ENCODE results near the gene RHOG. TPM values are rescaled to one million over a fixed set of nuclear protein-coding genes. Genes with fewer than 3 reads are reported as not detected.

Gene RHOG
- total RNA-seq, 1 donor from 2014 or later = 6.6 TPM

DNA sequence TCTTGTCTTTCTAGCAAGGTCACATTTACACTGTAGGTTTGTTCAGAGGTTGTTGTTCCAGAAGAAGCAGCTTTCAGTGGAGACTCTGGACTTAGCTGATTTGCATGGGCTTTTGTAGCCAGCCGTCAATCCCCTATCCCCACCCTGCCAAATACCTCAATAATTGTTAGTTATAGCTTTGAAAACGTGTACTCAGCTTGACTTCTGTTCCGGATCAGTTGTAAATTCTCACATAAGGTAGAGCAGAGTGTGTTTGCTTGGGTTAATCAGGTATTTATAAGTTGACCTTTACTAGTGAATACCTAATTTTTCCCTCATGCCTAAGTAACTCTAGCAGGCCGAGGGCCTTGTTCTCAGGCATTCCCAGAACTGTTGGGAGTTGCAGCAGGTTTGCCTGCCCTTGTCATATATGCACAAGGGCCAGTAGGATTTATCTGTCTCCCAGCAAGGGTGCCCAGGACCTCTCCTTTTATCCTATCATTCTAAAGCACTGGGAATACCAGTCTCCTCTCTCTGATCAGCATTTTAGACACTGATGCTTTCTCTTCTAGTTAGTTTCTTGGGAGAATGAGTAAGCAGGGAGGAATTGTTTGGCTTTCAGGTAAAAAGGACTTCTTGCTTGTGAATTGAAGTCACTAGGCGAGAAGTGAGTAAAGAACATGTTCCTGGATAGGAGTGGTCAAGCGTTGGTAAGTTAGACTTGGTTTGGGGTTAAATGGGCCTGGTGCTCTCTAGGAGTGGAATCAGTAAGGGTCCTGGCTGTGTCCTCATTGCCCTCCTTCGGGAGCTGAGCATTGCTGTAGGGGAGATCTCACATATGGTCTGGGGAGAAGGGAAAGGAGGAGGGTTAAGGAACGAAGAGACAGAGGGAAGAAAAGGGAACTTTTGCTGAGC, 36.9 kb upstream of the RHOG start:
- no peak for DNase-seq
- no peak overlapping the region for H3K27ac Mint-ChIP-seq (ENCODE audit: unreplicated experiment)
- TF ChIP-seq, protein P1, sequence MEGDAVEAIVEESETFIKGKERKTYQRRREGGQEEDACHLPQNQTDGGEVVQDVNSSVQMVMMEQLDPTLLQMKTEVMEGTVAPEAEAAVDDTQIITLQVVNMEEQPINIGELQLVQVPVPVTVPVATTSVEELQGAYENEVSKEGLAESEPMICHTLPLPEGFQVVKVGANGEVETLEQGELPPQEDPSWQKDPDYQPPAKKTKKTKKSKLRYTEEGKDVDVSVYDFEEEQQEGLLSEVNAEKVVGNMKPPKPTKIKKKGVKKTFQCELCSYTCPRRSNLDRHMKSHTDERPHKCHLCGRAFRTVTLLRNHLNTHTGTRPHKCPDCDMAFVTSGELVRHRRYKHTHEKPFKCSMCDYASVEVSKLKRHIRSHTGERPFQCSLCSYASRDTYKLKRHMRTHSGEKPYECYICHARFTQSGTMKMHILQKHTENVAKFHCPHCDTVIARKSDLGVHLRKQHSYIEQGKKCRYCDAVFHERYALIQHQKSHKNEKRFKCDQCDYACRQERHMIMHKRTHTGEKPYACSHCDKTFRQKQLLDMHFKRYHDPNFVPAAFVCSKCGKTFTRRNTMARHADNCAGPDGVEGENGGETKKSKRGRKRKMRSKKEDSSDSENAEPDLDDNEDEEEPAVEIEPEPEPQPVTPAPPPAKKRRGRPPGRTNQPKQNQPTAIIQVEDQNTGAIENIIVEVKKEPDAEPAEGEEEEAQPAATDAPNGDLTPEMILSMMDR (IDR thresholded peaks at IDR 0.05; ENCODE audit: partially characterized antibody, unreplicated experiment) = no peak
- no peaks in the 10 kb centered on the region for H3K27me3 Mint-ChIP-seq (ENCODE audit: unreplicated experiment)
- no peaks in the 10 kb centered on the region for H3K9me3 Mint-ChIP-seq (ENCODE audit: unreplicated experiment)
- no peaks in the 10 kb centered on the region for H3K4me1 Mint-ChIP-seq (ENCODE audit: low read depth, unreplicated experiment)
- no peak overlapping the region for H3K4me3 Mint-ChIP-seq (ENCODE audit: unreplicated experiment)
- H3K36me3 Mint-ChIP-seq (ENCODE audit: unreplicated experiment) = no peaks in the 10 kb centered on the region

DNA sequence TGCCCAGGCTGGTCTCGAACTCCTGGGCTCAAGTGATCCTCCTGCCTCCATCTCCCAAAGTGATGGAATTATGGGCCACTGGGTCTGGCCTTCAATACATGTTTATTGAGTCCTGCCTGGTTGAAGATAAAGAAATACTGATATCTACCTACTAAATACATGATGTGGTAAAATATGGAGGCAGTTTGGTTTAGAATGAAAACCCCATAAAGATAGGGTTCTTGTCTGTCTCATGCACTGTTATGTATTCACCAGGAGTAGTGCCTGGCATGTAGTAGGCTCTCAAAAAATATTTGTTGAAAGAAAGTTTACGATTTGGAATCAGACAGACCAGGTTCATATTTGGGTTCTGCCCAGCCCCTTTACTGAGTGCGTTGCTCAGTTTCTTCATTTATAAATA, 35.9 kb upstream of the RHOG start:
- H3K27me3 Mint-ChIP-seq (ENCODE audit: unreplicated experiment) = no peaks in the 10 kb centered on the region
- no peaks in the 10 kb centered on the region for H3K36me3 Mint-ChIP-seq (ENCODE audit: unreplicated experiment)
- no peak overlapping the region for H3K4me3 Mint-ChIP-seq (ENCODE audit: unreplicated experiment)
- TF ChIP-seq, protein P1 (IDR thresholded peaks at IDR 0.05; ENCODE audit: partially characterized antibody, unreplicated experiment) = no peak
- no peaks in the 10 kb centered on the region for H3K9me3 Mint-ChIP-seq (ENCODE audit: unreplicated experiment)
- H3K27ac Mint-ChIP-seq (ENCODE audit: unreplicated experiment) = no peak overlapping the region
- no peaks in the 10 kb centered on the region for H3K4me1 Mint-ChIP-seq (ENCODE audit: low read depth, unreplicated experiment)
- DNase-seq = no peak

DNA sequence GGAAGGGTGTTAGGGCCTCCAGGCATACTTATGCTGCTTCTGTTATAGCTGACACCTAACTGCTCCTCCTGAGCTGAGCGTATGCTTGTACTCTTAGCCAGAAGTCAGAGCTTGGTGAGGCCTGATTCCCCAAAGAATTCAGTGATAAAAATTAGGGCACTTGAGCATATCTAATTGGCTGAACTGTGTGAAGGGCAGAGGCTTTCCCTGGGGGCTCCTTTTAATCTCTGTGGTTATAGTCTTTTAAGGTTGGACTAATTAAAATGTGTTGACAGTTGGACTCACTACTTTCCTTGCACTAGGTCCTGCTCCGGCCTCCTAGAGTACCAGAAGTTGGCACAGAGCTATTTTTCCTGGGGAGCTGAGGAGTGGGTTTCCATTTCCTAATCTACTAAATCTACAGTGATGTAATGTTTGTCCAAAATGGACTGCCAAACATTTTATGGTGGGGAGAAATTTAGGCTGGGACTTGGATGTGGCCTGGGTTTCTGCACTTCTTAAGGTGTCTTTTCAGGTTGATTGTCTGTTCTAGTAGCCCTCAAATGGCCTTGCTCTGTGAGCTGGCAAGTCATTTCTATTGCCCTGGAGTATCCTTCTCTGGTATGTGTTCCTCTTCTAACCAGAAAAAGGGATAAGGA, 33.1 kb upstream of the RHOG start:
- no peaks in the 10 kb centered on the region for H3K9me3 Mint-ChIP-seq (ENCODE audit: unreplicated experiment)
- no peak overlapping the region for H3K27ac Mint-ChIP-seq (ENCODE audit: unreplicated experiment)
- H3K4me1 Mint-ChIP-seq (ENCODE audit: low read depth, unreplicated experiment) = no peaks in the 10 kb centered on the region
- TF ChIP-seq, protein P1 (IDR thresholded peaks at IDR 0.05; ENCODE audit: partially characterized antibody, unreplicated experiment) = no peak
- no peaks in the 10 kb centered on the region for H3K27me3 Mint-ChIP-seq (ENCODE audit: unreplicated experiment)
- H3K36me3 Mint-ChIP-seq (ENCODE audit: unreplicated experiment) = no peaks in the 10 kb centered on the region
- no peak for DNase-seq
- no peak overlapping the region for H3K4me3 Mint-ChIP-seq (ENCODE audit: unreplicated experiment)

GRCh38 chr11:3867209-3868091, 26.7 kb upstream of the RHOG start:
- H3K9me3 Mint-ChIP-seq (ENCODE audit: unreplicated experiment) = no peaks in the 10 kb centered on the region
- no peak overlapping the region for H3K4me3 Mint-ChIP-seq (ENCODE audit: unreplicated experiment)
- TF ChIP-seq, protein P1 (IDR thresholded peaks at IDR 0.05; ENCODE audit: partially characterized antibody, unreplicated experiment) = no peak
- H3K36me3 Mint-ChIP-seq (ENCODE audit: unreplicated experiment) = no peaks in the 10 kb centered on the region
- peaks cover 3% of the 10 kb centered on the region for H3K27me3 Mint-ChIP-seq (ENCODE audit: unreplicated experiment)
- no peak for DNase-seq
- H3K27ac Mint-ChIP-seq (ENCODE audit: unreplicated experiment) = no peak overlapping the region
- H3K4me1 Mint-ChIP-seq (ENCODE audit: low read depth, unreplicated experiment) = no peaks in the 10 kb centered on the region

Measured in glutamatergic neuron (in vitro differentiated cells).